Central memory CD4-positive, alpha-beta T cell (primary cell): ENCODE results near the gene ZFP92.

Experiments used
- DNase-seq: peaks from one replicate; pipeline ENCODE4 v3.0.0; 2022

ZFP92 gene

DNA sequence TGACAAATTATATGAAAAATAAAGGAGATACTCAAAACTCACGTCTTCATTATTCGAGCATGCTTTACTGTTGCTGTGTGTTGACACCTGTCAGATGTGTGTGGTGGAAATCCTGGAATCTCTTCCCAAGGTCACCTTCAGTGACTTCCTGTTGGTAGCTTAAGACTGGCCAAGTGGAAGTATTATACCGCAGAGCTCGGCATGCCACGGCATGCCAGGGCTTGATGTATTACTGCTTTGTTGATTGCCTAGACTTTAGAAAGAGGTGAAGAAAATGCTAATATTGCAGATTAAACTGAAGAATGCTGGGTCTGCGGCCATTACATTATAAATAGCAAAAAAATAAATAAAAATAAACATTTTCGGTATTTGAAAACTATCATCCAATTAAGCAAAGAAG, 30.0 kb downstream of the ZFP92 start:
- no peak for DNase-seq

DNA sequence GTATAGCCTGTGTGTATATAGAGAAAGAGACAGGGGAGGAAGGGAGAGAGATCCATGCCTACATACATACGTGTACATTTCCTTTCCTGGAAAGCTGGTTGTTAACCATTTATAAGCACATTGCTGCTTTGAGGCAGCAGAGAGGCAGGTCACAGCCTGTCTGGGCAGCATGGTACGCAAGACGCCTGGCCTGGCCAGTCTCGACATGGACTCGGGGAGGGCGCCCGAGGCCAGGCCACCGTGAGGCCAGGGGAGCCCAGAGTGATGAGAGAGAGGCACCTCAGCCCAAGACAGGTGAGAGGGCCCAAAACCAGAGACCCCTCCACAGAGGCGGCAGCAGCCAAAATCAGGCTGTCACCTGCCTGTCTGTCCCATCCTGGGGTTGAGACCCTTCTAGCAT, 30.7 kb downstream of the ZFP92 start:
- DNase-seq, result no peak

DNA sequence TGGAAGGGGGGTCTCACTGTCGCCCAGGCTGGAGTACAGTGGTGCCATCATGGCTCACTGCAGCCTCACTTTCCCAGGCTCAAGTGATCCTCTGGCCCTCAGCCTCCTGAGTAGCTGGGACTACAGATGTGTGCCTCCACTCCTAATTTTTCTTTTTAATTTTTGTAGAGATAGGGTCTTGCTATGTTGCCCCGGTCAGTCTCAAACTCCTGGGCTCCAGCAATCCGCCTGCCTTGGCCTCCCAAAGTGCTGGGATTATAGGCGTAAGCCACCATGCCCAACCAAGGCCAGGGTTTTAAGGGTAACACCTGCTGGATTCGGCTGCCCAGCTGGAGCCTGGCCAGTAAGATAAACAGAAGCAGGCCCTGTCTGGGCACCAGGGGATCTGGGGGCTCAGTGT, 31.2 kb downstream of the ZFP92 start:
- no peak for DNase-seq

DNA sequence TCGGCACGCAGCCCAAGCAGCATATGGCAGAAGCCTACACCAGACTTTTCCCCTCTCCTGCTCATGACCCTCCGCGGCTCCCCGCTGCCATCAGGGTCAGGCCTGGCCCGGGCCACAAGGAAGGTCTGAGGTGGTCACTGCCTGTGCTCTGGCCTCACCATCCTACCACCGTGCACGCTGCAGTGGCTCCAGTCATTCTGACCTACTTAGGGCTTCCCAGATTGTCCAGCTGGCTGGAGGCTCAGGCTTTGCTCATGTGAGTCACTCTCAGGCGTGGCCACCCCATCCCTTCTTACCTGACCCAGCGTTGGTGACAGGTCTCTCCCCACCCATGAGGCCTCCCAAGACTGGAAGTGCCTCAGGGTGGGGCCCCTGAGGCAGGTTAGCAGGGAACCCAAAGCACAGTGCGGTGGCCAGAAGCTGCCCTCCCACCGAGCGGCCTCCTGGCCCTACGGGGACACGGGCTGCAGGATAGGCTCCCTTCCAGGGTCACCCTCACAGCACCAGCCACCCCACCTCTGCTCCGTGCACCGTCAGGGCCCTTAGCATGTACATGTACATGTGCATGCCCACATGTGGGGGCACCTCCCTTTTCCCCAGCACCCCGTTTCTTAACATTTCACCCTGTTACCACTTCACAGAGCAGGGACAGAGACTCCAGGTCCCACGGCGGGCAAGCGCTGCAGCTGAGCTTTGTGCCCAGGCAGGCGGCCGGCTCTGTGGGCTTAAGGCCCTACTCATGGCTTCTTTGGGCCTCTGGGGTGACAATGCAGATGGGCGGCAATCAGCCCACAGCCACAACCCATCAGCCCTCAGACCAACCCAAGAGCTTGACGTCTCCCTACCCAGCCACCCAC, 32.4 kb downstream of the ZFP92 start:
- no peak for DNase-seq

DNA sequence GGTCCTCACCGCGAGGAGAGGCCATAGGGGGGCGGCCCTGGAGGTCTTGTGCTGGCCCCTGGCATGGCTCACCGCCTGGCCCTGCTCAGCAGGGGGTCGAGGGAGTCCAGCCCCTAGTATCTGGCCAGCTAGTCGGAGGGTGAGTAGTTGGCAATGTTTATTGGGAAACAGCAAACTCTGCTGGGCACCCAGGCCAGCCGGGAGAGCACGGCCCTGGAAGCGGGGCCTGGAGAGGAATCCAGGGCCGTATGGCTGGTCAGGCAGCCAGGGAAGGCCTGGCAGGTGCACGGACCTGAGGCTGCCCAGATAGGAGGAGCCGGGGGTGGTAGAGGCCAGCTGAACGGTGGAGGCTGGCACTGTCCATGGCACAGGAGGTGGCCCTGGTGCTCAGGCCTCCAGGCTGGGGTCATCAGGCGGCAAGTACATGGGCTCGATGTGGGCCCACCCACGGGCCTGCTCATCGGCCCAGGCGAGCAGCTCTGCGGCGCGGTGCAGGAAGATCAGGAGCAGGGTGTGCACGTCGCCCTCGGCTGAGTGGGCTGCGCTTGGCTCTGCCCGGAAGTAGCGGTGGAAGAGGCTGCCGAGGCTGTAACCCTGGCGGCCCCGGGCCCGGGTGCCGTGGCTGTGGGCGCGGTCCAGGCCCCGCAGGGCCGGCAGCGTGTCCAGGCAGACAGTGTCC, 33.2 kb downstream of the ZFP92 start:
- DNase-seq, result no peak

DNA sequence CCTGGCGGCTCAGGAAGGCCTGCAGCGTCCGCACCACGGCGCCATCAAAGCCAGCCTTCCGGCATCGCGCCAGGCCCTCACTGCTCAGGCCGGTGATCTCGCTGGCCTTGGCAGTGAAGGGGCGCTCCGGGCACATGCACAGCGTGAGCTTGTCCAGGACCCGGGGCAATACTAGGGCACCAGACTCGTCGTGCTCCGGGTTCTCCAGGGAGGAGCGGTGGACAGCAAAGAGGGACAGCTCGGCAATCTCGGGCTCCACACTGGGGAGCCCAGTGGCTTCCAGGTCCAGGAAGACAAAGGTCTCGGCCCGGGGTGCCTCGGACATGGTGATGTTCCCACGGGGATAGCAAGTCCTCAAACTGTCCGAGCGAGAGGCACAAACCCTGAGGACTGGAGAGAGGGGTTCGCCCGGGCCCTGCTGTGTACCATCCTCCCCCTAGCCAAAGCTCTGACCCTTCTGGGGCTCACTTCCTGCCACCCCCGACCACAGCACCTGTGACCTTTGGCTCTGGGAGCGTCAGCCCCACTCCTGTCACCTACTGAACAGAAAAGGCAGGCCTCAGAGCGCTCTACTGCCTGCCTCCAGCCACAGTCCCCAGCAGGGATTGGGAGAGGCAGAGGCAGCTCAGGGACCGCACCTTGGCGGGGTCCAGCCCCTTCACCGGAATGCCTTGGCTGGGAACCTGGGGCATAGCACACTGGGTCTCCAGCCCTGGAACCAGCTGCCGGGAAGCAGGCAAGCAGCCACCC, 34.0 kb downstream of the ZFP92 start:
- DNase-seq, result no peak

DNA sequence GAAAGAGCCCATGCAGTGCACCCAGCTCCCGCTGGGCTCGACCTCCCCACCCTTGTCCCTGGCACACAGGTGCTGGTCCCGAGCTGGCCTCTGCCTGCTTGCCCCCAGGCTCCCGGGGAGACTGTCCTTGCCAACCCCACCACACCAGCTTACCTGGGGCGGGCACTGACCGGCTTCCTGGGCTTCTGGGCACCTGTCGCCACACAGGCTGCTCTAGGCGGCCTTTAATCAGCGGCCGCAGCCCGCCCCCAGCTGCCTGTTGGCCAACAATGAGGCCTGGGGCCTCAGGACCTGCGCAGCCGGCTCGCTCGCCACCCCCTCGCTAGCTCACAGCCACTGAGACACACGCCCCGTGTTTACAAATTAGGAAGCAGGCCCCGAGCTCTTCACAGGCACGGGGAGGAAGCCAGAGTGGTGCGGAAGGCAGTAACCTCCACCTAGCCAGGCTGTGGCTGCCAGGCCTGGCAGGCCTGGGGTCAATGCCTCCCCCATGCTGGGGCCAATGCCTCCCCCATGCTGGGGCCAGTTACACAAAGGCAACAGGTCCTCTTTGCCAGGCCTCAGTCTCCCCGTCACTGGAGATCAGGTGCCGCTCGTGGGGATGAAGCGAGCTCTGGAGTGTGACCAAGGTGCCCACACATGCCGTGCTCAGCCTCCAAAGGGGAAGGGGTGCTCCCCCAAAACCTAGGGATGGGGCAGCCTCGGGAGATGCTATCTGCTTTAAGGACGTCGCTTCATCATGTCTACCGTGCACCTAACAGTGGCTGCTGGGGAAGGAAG, 34.8 kb downstream of the ZFP92 start, which contains the start of gene TREX2:
Gene TREX2, minus strand, starts transcription at position 201 of the 780 bp plus-strand sequence. CDS start 626 bp downstream, outside the sequence.
- DNase-seq, result no peak

DNA sequence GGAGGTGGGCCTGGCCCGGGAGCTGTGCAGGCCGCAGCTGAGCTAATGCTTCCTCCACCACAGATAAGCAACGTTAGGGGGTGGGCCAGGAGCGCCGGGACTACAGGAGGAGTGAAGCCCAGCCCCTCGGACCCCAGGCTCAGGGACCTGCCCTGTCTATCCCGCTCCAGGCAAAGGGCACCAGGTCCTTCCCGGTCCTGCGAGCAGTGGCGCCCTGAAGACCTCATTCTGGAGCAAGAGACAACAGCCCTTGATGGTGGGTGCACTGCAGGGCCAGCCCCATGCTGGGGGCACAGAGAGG, 35.3 kb downstream of the ZFP92 start:
- no peak for DNase-seq

DNA sequence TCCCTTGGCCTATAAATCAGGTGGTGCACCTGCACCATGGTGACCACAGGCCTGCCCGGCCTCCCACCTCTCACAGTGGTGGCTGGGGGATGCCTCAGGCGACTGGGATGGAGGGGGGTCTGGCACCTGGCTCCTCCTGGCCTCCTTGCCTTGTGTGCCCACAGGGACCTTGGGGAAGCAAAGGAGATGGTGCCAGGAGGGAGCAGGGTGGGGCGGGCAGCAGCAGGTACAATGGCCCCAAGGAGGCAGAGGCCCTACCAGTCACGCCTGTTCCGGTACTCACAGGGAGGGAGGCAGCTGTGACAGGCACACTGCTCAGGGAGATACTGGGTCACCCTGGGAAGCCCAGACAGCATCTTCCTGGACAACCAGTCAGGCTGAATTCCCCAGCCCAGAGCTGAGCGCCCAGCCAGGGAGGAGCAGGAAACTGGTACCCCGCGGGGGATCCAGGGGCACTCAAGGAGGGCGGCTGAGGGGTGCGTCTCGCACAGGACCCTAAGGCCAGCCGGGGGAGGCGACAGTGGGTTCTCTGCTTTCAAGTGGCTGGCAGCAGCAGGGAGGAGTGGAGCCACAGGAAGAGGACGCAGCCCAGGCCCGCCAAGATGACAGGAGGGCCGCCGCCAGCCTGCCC, 35.8 kb downstream of the ZFP92 start:
- no peak for DNase-seq

DNA sequence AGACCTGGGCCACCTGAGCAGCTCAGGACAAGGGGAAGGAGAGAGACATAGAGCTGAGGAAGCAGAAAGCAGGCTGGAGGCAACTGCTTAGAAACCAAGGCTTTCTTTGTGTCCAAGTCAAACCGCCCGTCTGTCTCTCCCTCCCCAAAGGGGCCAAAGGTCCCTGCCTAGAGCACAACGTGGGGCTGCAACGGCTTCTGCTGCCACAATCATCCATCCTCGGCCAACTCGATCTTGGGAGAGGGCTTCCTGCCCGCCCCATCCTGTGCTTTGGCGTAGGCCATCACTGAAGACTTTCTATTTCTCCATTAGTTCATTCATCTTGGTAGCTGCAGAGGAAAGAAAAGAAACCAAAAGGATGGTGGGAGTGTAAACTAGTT, 36.3 kb downstream of the ZFP92 start:
- no peak for DNase-seq

DNA sequence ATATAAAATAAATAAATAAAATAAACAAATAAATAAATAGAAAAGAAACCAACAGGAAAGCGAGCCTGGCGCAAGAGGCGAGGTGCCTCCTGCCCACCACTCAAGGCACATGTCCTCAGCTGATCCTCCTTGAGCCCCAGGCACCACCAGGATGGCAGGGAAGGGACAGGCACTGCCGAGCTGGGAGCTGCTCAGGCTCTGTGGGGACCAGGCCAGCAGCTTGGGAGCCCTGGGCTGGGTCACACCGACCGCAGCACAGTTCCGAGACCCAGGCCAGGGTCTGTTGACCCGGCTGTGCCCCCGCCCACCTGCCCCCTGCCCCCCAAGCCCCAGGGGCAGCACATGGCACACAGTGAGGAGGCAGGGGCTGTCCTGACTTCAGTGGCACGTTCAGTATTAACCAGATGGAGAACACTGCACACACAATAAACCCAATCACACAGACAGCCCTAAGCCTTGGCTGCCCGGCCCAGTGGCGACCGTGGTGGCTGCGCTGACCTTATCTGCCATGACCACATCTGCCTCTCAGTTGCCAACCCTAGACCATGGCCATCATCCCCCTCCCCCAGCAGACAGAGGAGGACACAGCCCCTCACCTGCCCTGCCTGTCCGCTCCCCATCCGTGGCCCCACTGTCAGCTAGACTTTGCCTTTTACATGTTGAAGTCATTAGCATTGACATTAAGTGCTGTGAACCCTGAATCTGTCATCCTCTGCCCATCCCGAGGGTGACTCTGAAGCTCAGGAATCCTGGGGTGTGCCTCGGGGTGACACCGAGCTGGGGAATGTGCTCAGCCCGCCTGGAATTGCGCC, 37.5 kb downstream of the ZFP92 start:
- no peak for DNase-seq

DNA sequence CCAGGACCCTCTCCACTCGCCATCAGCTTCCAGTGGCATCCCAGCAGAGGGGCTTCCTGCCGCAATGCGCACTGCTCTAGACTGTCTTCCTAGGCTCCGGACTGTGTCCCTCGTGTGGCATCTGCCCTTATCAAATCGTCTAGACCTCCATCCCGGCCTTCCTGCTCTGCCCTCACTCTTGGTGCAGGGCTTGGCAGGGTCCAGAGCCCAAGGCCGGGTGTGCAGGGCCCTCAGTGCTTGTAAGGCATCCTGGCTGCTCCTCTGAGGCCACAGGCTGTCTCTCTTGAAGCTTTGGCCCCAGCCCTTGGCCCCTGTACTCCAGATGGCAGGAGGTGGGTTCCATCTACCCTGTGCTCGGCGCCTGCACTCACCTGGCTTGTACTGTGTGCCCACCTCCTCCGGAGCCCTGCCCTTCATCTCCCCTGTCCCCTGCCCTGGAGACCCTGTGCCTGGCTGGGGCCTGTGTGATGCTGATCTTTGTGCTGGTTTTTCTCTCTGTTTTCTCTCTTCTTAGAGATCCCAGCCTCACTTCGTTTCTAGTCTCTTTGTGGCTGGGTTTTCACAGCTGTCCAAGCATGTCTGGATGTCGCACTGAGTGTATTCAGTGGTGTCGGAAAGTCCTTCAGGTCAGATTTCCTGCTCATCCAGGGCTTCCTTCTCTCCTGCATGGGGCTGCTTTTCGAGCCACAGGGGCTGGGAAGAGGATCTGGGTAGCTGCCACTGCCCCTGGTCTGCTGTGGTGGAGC, 38.3 kb downstream of the ZFP92 start:
- no peak for DNase-seq

DNA sequence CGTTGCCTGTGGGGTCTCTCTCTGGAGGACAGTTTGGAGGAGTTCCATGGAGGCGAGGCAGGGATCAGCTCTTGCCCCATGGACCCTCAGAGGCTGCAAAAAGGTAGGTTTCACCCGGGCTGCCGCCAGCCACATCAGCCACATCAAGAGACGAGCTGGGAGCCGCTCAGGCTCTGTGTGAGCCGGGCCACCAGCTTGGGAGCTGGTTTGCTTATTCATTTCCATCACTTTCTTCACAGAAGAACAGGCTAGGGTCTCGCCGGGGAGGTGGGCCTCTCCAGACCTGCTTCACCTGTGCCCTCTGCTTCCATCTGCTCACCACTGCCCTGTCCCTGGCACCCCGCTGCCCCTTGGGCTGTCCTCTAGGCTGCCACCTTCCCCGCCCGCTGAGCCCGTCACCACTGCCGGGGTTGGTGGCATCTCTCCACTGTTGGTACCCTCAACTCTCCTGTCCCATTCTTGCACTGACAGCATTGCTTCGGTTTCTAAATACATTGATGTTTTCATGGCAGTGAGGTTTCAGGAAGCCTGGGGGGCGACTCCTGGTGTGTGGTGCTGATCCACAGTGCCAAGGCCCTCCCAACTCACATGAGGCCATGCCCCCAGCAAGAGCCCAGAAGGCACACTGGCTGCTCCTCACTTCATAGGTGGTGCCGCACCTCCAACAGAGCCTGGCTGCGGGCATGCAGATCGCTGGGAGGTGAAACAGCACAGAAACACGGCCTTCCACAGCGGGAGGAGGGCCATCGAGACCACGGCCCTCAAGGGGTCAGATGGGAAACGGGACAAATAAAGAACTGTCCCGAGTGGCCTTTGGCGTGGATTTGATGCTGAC, 39.1 kb downstream of the ZFP92 start:
- no peak for DNase-seq

DNA sequence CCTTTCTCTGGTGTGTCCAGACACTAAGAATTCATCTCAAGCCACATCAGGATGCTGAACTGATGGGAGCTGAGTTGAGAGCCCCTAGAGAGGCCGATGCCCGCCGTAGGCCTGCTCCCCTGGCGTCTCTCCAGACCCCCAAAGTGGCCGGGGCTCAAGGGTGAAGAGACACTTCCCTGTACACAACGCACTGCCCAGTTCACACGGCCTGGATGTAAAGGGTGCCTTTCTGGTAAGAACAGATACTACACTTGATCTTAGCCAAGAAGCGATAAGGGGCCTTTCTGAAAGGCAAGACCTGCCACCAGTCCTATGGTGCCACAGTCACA, 39.6 kb downstream of the ZFP92 start:
- DNase-seq, result no peak

DNA sequence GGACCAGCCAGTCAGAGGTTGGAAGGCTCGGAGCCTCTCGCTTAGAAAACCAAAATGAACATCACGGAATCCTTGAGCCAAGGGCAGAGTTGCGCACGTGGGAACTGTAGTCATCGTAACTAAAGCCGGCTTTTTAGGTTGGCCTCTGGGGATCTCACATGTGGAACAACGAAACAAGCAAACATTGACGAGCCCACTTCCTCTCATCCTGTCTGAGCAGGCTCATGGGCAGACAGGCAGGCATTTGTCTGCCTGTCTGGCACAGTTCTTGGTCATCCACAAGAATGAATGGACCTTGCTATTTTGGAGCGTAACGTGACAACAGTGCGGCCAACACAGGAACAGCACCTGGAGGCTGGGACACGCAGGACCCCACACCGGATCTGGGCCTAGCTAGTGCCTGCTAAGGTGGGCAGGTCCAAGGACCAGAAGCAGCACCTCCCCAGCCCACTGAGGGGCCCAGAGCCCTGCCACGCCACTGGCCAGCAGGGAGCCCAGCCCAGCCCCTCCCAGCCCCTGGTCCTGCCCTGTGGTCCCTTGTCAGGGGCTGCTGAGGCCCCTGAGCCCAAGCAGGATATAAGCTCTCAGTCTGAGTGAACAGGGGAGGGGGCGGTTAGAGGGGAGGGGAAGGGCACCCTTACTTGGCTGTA, 43.8 kb downstream of the ZFP92 start:
- no peak for DNase-seq

DNA sequence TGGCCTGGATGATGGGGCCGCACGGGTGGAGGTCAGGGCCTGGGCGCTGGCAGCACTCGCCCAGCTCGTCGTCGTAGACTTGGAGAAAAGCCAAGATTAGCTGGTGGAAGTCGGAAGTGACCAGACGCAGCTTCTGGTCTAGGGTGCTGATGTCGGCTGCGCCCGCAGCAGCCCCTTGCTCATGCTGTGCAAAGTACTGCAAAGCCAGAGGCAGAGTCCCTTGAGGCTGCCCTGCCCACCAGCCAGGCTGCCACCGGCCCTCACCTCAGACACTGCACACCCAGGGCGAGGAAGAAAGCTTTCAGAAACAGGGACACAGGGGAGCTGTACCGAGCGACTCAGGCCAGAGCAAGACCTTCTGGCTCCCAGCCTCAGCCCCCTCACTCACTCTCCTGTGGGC, 44.3 kb downstream of the ZFP92 start:
- DNase-seq, result no peak

DNA sequence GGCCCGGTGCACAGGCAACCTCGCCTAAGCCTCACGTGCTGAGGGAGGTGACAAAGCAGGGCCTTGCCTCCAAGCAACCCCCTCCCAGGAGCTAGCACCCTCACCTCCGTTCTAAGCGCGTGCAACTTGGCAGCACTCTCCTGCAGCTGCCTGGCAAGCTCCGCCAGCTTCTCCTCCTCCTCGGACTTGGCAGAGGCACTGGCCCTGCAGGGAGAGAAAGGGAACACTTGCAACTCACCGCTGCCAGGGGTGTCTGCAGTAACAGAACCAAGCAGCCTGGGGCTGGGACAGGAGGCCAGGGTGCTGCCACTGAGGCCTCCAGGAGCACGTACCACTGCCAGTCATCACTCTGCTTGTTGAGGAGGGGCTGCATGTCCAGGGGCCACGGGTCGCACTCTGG, 44.9 kb downstream of the ZFP92 start:
- no peak for DNase-seq

DNA sequence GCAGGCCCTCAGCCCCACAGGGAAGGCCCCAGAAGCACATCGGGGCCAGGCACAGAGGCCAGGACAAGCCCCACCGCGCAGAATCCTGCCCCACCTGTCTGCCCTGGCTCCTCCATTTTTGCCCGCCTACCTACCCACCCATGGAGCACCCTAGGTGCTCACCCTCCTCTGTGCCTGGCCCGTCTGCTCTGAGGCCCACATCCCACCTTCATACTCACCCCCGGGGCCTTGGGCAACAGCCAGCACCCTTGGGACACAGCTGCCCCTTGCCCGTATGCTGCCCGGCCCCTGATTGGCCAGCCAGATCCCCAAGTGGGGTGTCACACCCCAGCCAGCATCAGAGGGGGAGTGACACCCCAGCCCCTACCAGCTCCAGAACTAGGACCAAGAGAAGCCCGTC, 45.4 kb downstream of the ZFP92 start:
- no peak for DNase-seq

DNA sequence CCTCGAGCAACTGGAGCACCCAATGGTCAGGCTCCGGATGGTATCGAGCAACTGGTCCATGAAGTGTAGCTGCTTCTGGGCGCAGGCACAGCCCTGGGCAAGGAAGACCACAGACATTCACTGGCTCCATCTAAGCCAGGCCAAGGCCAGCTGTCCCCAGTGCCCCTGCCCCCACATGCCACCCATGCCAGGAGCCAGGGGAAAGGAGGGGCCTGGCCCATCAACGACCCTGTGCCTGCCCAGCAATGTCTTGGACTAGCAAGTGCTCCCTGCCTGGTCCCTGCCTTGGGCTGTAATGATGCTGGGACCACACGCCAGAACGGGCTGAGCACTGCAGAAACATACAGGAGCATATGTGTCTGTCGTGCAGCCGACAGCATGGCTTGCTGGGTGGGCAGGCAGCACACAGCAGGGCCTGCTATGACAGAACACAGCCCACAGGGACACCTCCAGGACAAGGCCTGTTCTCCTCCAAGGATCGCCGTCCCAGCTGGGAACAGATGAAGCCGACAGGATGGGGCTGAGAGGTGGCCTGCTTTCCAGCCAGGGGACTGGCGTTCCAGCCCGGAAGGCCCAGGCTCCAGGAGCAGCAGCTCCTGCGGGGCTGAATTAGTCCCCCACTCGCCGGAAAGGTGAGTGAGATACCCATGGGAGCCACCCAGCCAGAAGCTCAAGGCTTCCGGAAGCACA, 46.0 kb downstream of the ZFP92 start:
- DNase-seq, result no peak
